Caco-2 (cell line): Measurements from ENCODE around the gene DYNLRB2. TPM values are rescaled to one million over a fixed set of nuclear protein-coding genes. Genes with fewer than 3 reads are reported as not detected.

Experiments used
- BruUV-seq: library from RNA; stranded (reverse); fragments of 400-500 nt; replicated peaks from 2 replicates; lab custom pipeline; 2021; lab: Mats Ljungman, UMichigan
- CTCF ChIA-PET: fragments of 300-600 bp; sonication (Branson Sonifier 250); formaldehyde crosslinking; loops from one replicate; lab custom pipeline; 2022; ENCODE audit warnings: antibody characterized with exemption; lab: Charles Lee
- POLR2A ChIA-PET: fragments of 300-600 bp; sonication (Branson Sonifier 250); formaldehyde crosslinking; loops from one replicate; lab custom pipeline; 2022; ENCODE audit warnings: antibody characterized with exemption; lab: Charles Lee
- DNase-seq, 2 experiments: peaks; one replicate each; pipeline versions ENCODE4 v3.0.0 to v3.0.0-alpha.2; 2020 to 2022
- H3K27me3 ChIP-seq: replicated peaks from 2 replicates; pipeline ENCODE4 v1.6.0; 2011; ENCODE audit warnings: low read length; ENCODE audit not compliant: control insufficient read depth, insufficient read depth
- H3K36me3 ChIP-seq: 2 replicates; pipeline ENCODE4 v1.5.1; 2011; ENCODE audit warnings: low read length; ENCODE audit not compliant: control insufficient read depth, insufficient read depth
- H3K4me1 ChIP-seq: fragments of 250-450 bp; sonication (Bioruptor Pico); 2 replicates; pipeline ENCODE4 v1.5.1; 2020; ENCODE audit warnings: mild to moderate bottlenecking
- H3K4me3 ChIP-seq: 2 replicates; pipeline ENCODE4 v1.5.1; 2011; ENCODE audit warnings: low read depth, mild to moderate bottlenecking, control low read depth, low read length
- H3K9me3 ChIP-seq: fragments of 250-450 bp; sonication (Bioruptor Pico); 2 replicates; pipeline ENCODE4 v1.5.1; 2020; ENCODE audit warnings: mild to moderate bottlenecking, moderate library complexity
- H3K27ac Mint-ChIP-seq: one replicate; pipeline ENCODE4 v1.8.0; 2022; ENCODE audit warnings: mixed read lengths; ENCODE audit not compliant: unreplicated experiment
- H3K27me3 Mint-ChIP-seq: one replicate; pipeline ENCODE4 v1.8.0; 2022; ENCODE audit warnings: mixed read lengths; ENCODE audit not compliant: insufficient read depth, unreplicated experiment
- H3K36me3 Mint-ChIP-seq: one replicate; pipeline ENCODE4 v1.8.0; 2022; ENCODE audit warnings: mild to moderate bottlenecking, mixed read lengths; ENCODE audit not compliant: insufficient read depth, unreplicated experiment
- H3K4me1 Mint-ChIP-seq: one replicate; pipeline ENCODE4 v1.8.0; 2022; ENCODE audit warnings: low read depth, mixed read lengths; ENCODE audit not compliant: unreplicated experiment
- H3K4me3 Mint-ChIP-seq: one replicate; pipeline ENCODE4 v1.8.0; 2022; ENCODE audit warnings: mild to moderate bottlenecking, moderate library complexity, mixed read lengths; ENCODE audit not compliant: unreplicated experiment
- H3K9me3 Mint-ChIP-seq: one replicate; pipeline ENCODE4 v1.8.0; 2022; ENCODE audit warnings: mixed read lengths; ENCODE audit not compliant: unreplicated experiment
- intact Hi-C: fragments of 100-400 bp; cut with micrococcal nuclease; formaldehyde crosslinking; loops from one replicate; pipeline ENCODE4 v1.10.0; 2022; ENCODE audit not compliant: unreplicated experiment
- total RNA-seq: library from RNA; stranded (reverse); gene quantifications from 2 replicates; pipeline ENCODE4 v1.2.3, GENCODE V29; 2022
- TF ChIP-seq, protein P1 (sequence below), 2 experiments: fragments of 200-600 bp in 1 of 2; IDR thresholded peaks; 1 replicate in 1 of 2; 2 replicates in 1 of 2; pipeline versions ENCODE4 v1.5.1 to v1.8.0; 2011 to 2022; ENCODE audit warnings: antibody characterized with exemption in 1 of 2, control low read depth in 1 of 2, inconsistent platforms in 1 of 2, low read depth in 1 of 2, low read length in 1 of 2, mild to moderate bottlenecking in 1 of 2, moderate library complexity in 1 of 2; ENCODE audit not compliant: insufficient read depth in 1 of 2, severe bottlenecking in 1 of 2, unreplicated experiment in 1 of 2

Gene DYNLRB2
- total RNA-seq, 1 experiment from 2014 or later: not detected

DNA sequence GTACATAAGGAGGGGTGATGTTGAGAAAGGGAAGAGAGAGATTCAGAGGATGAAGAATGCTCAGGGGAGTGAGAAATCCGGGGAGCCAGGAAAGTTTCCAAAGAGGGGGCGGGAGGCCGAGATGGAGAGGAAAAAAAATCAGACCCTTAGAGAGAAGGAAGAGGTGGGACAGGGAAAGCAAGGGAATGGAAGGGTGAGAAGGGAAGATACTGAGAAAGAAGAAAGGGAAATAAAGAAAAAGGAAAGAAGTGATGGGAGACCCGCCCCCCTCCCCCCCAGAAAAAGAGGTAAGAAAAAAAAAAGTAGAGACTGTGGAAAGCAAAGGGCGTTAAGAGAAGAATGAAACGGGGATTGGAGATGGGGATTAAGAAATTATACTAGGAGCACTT lies 507 bp downstream of the DYNLRB2 start:
- peaks cover 15% of the 10 kb centered on the region for H3K36me3 Mint-ChIP-seq
- H3K27ac Mint-ChIP-seq: peak overlapping the region; percentile 96
- H3K4me1 ChIP-seq: peaks cover 10% of the 10 kb centered on the region
- POLR2A ChIA-PET: no interaction called here
- no TSS peak for BruUV-seq
- peaks cover 4% of the 10 kb centered on the region for H3K27me3 Mint-ChIP-seq
- peaks cover 15% of the 10 kb centered on the region for H3K4me1 Mint-ChIP-seq
- H3K9me3 Mint-ChIP-seq: no peaks in the 10 kb centered on the region
- CTCF ChIA-PET: no interaction called here
- no peaks in the 10 kb centered on the region for H3K27me3 ChIP-seq
- TF ChIP-seq, protein P1, sequence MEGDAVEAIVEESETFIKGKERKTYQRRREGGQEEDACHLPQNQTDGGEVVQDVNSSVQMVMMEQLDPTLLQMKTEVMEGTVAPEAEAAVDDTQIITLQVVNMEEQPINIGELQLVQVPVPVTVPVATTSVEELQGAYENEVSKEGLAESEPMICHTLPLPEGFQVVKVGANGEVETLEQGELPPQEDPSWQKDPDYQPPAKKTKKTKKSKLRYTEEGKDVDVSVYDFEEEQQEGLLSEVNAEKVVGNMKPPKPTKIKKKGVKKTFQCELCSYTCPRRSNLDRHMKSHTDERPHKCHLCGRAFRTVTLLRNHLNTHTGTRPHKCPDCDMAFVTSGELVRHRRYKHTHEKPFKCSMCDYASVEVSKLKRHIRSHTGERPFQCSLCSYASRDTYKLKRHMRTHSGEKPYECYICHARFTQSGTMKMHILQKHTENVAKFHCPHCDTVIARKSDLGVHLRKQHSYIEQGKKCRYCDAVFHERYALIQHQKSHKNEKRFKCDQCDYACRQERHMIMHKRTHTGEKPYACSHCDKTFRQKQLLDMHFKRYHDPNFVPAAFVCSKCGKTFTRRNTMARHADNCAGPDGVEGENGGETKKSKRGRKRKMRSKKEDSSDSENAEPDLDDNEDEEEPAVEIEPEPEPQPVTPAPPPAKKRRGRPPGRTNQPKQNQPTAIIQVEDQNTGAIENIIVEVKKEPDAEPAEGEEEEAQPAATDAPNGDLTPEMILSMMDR (IDR thresholded peaks at IDR 0.05; ENCODE audit: insufficient read depth in 1 of 2, low read depth in 1 of 2, low read length in 1 of 2, severe bottlenecking in 1 of 2, unreplicated experiment in 1 of 2): no peak
- DNase-seq: no peak
- peak overlapping the region; percentile 98 for H3K4me3 Mint-ChIP-seq
- H3K4me3 ChIP-seq: peak overlapping the region; percentile 64
- intact Hi-C loops: no loop called here
- H3K36me3 ChIP-seq: no peaks in the 10 kb centered on the region
- no peaks in the 10 kb centered on the region for H3K9me3 ChIP-seq

DNA sequence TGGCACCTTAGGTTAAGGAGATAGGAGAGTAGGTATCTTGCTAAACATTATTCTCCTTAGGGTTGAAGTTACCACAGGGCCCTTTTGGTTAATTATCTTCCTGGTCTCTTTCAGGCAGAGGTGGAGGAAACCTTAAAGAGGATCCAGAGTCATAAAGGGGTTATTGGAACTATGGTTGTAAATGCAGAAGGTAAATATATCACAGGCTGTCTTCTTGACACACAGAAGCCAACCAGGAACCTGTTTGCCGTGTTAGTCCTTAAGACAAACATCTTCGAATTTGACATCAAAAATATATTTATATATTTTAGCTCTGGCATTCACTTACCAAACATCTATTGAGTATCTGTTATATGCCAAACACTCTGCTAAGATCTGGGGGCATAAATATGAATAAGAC lies 2.4 kb downstream of the DYNLRB2 start:
- peaks cover 15% of the 10 kb centered on the region for H3K36me3 Mint-ChIP-seq
- intact Hi-C loops: no loop called here
- H3K4me3 Mint-ChIP-seq: no peak overlapping the region
- no peak for DNase-seq
- TF ChIP-seq, protein P1 (IDR thresholded peaks at IDR 0.05; ENCODE audit: insufficient read depth in 1 of 2, low read depth in 1 of 2, low read length in 1 of 2, severe bottlenecking in 1 of 2, unreplicated experiment in 1 of 2): no peak
- no TSS peak for BruUV-seq
- no peaks in the 10 kb centered on the region for H3K27me3 ChIP-seq
- no peaks in the 10 kb centered on the region for H3K36me3 ChIP-seq
- ChIA-PET CTCF (no interaction called here), POLR2A (no interaction called here)
- H3K9me3 Mint-ChIP-seq: no peaks in the 10 kb centered on the region
- H3K4me1 Mint-ChIP-seq: peaks cover 15% of the 10 kb centered on the region
- no peak overlapping the region for H3K4me3 ChIP-seq
- H3K4me1 ChIP-seq: peaks cover 10% of the 10 kb centered on the region
- H3K27me3 Mint-ChIP-seq: peaks cover 4% of the 10 kb centered on the region
- H3K9me3 ChIP-seq: no peaks in the 10 kb centered on the region
- no peak overlapping the region for H3K27ac Mint-ChIP-seq

DNA sequence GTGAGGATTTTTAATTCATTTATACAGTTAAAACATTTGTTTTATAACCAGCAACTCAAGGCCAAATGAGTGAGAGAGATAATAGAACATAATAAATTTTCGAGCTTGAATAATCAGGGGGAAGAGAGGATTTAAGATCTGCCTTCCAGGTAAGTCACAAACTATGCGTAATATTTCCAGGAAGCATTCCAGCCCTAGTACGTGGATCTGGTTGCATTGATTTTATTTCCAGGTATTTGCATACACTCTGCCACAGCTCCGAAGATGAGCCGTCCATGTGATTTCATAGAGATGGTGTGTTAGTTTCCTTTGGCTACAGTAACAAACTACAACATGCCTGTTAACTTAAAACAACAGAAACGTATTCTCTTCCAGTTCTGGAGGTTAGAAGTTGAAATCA lies 3.5 kb downstream of the DYNLRB2 start:
- no TSS peak for BruUV-seq
- POLR2A ChIA-PET: no interaction called here
- H3K4me3 Mint-ChIP-seq: no peak overlapping the region
- Histone ChIP-seq H3K36me3 (no peaks in the 10 kb centered on the region), H3K4me3 (no peak overlapping the region), H3K9me3 (no peaks in the 10 kb centered on the region), H3K27me3 (no peaks in the 10 kb centered on the region), H3K4me1 (peaks cover 10% of the 10 kb centered on the region)
- H3K4me1 Mint-ChIP-seq: peaks cover 15% of the 10 kb centered on the region
- H3K9me3 Mint-ChIP-seq: no peaks in the 10 kb centered on the region
- TF ChIP-seq, protein P1 (IDR thresholded peaks at IDR 0.05; ENCODE audit: insufficient read depth in 1 of 2, low read depth in 1 of 2, low read length in 1 of 2, severe bottlenecking in 1 of 2, unreplicated experiment in 1 of 2): no peak
- peaks cover 15% of the 10 kb centered on the region for H3K36me3 Mint-ChIP-seq
- intact Hi-C loops: no loop called here
- DNase-seq: no peak
- H3K27me3 Mint-ChIP-seq: peaks cover 4% of the 10 kb centered on the region
- H3K27ac Mint-ChIP-seq: no peak overlapping the region
- CTCF ChIA-PET: no interaction called here
